ENCODE measurements around the gene KRTAP9-7. TPM values are rescaled to one million over a fixed set of nuclear protein-coding genes. Genes with fewer than 3 reads are reported as not detected.
"Not testable (repeated sequence)": the region's sequence is repeated elsewhere in the genome, so short reads cannot be mapped to it uniquely, and the experiment has no call there.

Gene KRTAP9-7, protein sequence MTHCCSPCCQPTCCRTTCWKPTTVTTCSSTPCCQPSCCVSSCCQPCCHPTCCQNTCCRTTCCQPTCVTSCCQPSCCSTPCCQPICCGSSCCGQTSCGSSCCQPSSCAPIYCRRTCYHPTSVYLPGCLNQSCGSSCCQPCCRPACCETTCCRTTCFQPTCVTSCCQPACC
- total RNA-seq (2014; rRNA removed; shearing (Covaris generic)) = not detected in 2 replicates

DNA sequence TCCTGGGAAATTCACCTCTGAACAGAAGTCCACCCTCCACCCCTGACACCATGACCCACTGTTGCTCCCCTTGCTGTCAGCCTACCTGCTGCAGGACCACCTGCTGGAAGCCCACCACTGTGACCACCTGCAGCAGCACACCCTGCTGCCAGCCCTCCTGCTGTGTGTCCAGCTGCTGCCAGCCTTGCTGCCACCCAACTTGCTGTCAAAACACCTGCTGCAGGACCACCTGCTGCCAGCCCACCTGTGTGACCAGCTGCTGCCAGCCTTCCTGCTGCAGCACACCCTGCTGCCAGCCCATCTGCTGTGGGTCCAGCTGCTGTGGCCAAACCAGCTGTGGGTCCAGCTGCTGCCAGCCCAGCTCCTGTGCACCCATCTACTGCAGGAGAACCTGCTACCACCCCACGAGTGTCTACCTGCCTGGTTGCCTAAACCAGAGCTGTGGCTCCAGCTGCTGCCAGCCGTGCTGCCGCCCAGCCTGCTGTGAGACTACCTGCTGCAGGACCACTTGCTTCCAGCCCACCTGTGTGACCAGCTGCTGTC, at the start of gene KRTAP9-7:
Gene KRTAP9-7 (plus strand): TSS at position 51 of the 543 bp plus-strand sequence. CDS start 0 bp downstream, at position 51.
- not testable (repeated sequence) for H3K4me3 ChIP-seq; H3K36me3 ChIP-seq; H3K27me3 ChIP-seq (replicated peaks); DNase-seq (ENCODE audit: low read depth in 1 of 2, low spot score in 2 of 2); H3K27ac ChIP-seq; H3K4me1 ChIP-seq (replicated peaks); H3K9me3 ChIP-seq (replicated peaks)

- Histone ChIP-seq H3K4me3 (no peak overlapping the region), H3K27ac (no peak overlapping the region), H3K9me3 (replicated peaks) (no peaks in the 10 kb centered on the region)
These were observed 49.4 kb upstream of the KRTAP9-7 start for GRCh38 chr17:41226051-41226450.

DNA sequence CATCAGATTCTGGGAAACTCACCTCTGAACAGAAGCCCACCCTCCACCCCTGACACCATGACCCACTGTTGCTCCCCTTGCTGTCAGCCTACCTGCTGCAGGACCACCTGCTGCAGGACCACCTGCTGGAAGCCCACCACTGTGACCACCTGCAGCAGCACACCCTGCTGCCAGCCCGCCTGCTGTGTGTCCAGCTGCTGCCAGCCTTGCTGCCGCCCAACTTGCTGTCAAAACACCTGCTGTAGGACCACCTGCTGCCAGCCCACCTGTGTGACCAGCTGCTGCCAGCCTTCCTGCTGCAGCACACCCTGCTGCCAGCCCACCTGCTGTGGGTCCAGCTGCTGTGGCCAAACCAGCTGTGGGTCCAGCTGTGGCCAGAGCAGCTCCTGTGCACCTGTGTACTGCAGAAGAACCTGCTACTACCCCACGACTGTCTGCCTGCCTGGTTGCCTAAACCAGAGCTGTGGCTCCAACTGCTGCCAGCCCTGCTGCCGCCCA, 48.9 kb upstream of the KRTAP9-7 start, which contains the start of gene KRTAP9-2:
Gene KRTAP9-2 (plus strand): TSS at position 51 of the 498 bp plus-strand sequence. CDS start 7 bp downstream, at position 58.
- not testable (repeated sequence) for H3K27me3 ChIP-seq (replicated peaks)

More at GRCh38 chr17:41226051-41226450, 49.4 kb upstream of the KRTAP9-7 start:
- H3K4me1 ChIP-seq (replicated peaks) = no peaks in the 10 kb centered on the region
- no peaks in the 10 kb centered on the region for H3K36me3 ChIP-seq
- H3K27me3 ChIP-seq (replicated peaks) = no peaks in the 10 kb centered on the region
- DNase-seq (ENCODE audit: low read depth in 1 of 2, low spot score in 2 of 2) = no peak

GRCh38 chr17:41230094-41230493, 45.4 kb upstream of the KRTAP9-7 start:
- no peak overlapping the region for H3K27ac ChIP-seq
- H3K9me3 ChIP-seq (replicated peaks) = no peaks in the 10 kb centered on the region
- H3K4me3 ChIP-seq = no peak overlapping the region
- H3K4me1 ChIP-seq (replicated peaks) = no peaks in the 10 kb centered on the region
- no peaks in the 10 kb centered on the region; the same call in 1 of the 2 replicates for H3K27me3 ChIP-seq (replicated peaks)
- H3K36me3 ChIP-seq = no peaks in the 10 kb centered on the region
- no peak for DNase-seq (ENCODE audit: low read depth in 1 of 2, low spot score in 2 of 2)

More for the DNA sequence above, 48.9 kb upstream of the KRTAP9-7 start, which contains the start of gene KRTAP9-2:
- H3K27ac ChIP-seq; H3K36me3 ChIP-seq; H3K4me1 ChIP-seq (replicated peaks); H3K4me3 ChIP-seq; DNase-seq (ENCODE audit: low read depth in 1 of 2, low spot score in 2 of 2); H3K9me3 ChIP-seq (replicated peaks): not testable (repeated sequence)

GRCh38 chr17:41231731-41232130, 43.8 kb upstream of the KRTAP9-7 start:
- Histone ChIP-seq H3K4me3 (no peak overlapping the region), H3K27ac (no peak overlapping the region), H3K27me3 (replicated peaks) (no peaks in the 10 kb centered on the region; the same call in 1 of the 2 replicates), H3K9me3 (replicated peaks) (no peaks in the 10 kb centered on the region), H3K36me3 (no peaks in the 10 kb centered on the region), H3K4me1 (replicated peaks) (no peaks in the 10 kb centered on the region)
- no peak for DNase-seq (ENCODE audit: low read depth in 1 of 2, low spot score in 2 of 2)

DNA sequence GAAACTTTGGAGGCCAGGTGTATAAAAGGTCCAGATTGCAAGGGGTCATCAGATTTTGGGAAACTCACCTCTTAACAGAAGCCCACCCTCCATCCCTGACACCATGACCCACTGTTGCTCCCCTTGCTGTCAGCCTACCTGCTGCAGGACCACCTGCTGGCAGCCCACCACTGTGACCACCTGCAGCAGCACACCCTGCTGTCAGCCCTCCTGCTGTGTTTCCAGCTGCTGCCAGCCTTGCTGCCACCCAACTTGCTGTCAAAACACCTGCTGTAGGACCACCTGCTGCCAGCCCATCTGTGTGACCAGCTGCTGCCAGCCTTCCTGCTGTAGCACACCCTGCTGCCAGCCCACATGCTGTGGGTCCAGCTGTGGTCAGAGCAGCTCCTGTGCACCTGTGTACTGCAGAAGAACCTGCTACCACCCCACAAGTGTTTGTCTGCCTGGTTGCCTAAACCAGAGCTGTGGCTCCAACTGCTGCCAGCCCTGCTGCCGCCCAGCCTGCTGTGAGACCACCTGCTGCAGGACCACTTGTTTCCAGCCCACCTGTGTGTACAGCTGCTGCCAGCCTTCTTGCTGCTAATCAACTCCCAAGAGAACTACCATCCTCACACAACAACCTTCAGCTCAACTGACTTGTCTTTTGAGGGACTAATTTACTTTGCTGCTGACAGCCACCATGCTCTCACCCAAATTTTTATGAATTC, 42.9 kb upstream of the KRTAP9-7 start, which contains the start of gene KRTAP9-3:
Gene KRTAP9-3 (plus strand): TSS at position 51 of the 707 bp plus-strand sequence. CDS start 53 bp downstream, at position 104.
- H3K4me3 ChIP-seq; H3K9me3 ChIP-seq (replicated peaks); DNase-seq (ENCODE audit: low read depth in 1 of 2, low spot score in 2 of 2); H3K27ac ChIP-seq; H3K36me3 ChIP-seq; H3K4me1 ChIP-seq (replicated peaks); H3K27me3 ChIP-seq (replicated peaks): not testable (repeated sequence)

DNA sequence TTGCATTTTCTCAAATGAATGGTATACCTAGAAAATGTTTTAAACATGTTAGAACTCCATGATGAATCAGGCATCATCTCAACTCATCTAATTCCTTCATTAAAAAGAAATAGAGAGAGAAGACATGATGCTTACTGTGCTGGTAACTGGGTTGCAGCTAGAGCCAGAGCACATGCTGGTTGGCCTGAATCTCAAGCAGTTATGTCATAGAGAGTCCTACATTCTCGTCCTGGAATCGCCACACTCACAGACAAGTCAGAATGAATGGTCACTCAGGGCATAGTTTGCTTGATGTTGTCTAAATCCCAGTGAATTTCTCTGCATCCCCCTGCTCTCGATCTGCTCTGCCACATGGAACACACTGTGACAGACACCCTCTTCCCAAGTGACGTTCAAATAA, 38.4 kb upstream of the KRTAP9-7 start:
- H3K36me3 ChIP-seq = not testable (repeated sequence)

DNA sequence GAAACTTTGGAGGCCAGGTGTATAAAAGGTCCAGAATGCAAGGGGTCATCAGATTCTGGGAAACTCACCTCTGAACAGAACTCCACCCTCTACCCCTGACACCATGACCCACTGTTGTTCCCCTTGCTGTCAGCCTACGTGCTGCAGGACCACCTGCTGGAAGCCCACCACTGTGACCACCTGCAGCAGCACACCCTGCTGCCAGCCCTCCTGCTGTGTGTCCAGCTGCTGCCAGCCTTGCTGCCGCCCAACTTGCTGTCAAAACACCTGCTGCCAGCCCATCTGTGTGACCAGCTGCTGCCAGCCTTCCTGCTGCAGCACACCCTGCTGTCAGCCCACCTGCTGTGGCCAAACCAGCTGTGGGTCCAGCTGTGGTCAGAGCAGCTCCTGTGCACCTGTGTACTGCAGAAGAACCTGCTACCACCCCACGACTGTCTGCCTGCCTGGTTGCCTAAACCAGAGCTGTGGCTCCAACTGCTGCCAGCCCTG, 37.5 kb upstream of the KRTAP9-7 start, which contains the start of gene KRTAP9-8:
Gene KRTAP9-8 (plus strand): TSS at position 51 of the 489 bp plus-strand sequence. CDS start 53 bp downstream, at position 104.
- not testable (repeated sequence) for H3K36me3 ChIP-seq; H3K4me3 ChIP-seq; H3K27ac ChIP-seq; H3K9me3 ChIP-seq (replicated peaks); H3K27me3 ChIP-seq (replicated peaks); H3K4me1 ChIP-seq (replicated peaks); DNase-seq (ENCODE audit: low read depth in 1 of 2, low spot score in 2 of 2)

More for the DNA sequence above, 38.4 kb upstream of the KRTAP9-7 start:
- not testable (repeated sequence) for H3K27me3 ChIP-seq (replicated peaks); DNase-seq (ENCODE audit: low read depth in 1 of 2, low spot score in 2 of 2); H3K27ac ChIP-seq; H3K9me3 ChIP-seq (replicated peaks); H3K4me3 ChIP-seq; H3K4me1 ChIP-seq (replicated peaks)

- H3K9me3 ChIP-seq (replicated peaks); H3K27ac ChIP-seq; DNase-seq (ENCODE audit: low read depth in 1 of 2, low spot score in 2 of 2); H3K4me1 ChIP-seq (replicated peaks); H3K36me3 ChIP-seq; H3K27me3 ChIP-seq (replicated peaks); H3K4me3 ChIP-seq: not testable (repeated sequence)
These were observed 28.3 kb upstream of the KRTAP9-7 start for GRCh38 chr17:41246995-41247787.

DNA sequence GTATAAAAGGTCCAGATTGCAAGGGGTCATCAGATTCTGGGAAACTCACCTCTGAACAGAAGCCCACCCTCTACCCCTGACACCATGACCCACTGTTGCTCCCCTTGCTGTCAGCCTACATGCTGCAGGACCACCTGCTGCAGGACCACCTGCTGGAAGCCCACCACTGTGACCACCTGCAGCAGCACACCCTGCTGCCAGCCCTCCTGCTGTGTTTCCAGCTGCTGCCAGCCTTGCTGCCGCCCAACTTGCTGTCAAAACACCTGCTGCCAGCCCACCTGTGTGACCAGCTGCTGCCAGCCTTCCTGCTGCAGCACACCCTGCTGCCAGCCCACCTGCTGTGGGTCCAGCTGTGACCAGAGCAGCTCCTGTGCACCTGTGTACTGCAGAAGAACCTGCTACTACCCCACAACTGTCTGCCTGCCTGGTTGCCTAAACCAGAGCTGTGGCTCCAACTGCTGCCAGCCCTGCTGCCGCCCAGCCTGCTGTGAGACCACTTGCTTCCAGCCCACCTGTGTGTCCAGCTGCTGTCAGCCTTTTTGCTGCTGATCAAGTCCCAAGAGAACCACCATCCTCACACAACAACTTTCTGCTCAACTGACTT, 25.8 kb upstream of the KRTAP9-7 start, which contains the start of gene KRTAP9-4:
Gene KRTAP9-4 (plus strand): TSS at position 51 of the 604 bp plus-strand sequence. CDS start 34 bp downstream, at position 85.
- H3K4me1 ChIP-seq (replicated peaks); DNase-seq (ENCODE audit: low read depth in 1 of 2, low spot score in 2 of 2); H3K27ac ChIP-seq; H3K4me3 ChIP-seq; H3K36me3 ChIP-seq; H3K9me3 ChIP-seq (replicated peaks): not testable (repeated sequence)
- H3K27me3 ChIP-seq (replicated peaks) = peaks cover 13% of the 10 kb centered on the region

GRCh38 chr17:41251261-41251660, 24.2 kb upstream of the KRTAP9-7 start:
- Histone ChIP-seq H3K4me3 (no peak overlapping the region), H3K4me1 (replicated peaks) (no peaks in the 10 kb centered on the region), H3K36me3 (no peaks in the 10 kb centered on the region), H3K9me3 (replicated peaks) (no peaks in the 10 kb centered on the region), H3K27ac (no peak overlapping the region), H3K27me3 (replicated peaks) (peaks cover 13% of the 10 kb centered on the region)
- no peak for DNase-seq (ENCODE audit: low read depth in 1 of 2, low spot score in 2 of 2)

DNA sequence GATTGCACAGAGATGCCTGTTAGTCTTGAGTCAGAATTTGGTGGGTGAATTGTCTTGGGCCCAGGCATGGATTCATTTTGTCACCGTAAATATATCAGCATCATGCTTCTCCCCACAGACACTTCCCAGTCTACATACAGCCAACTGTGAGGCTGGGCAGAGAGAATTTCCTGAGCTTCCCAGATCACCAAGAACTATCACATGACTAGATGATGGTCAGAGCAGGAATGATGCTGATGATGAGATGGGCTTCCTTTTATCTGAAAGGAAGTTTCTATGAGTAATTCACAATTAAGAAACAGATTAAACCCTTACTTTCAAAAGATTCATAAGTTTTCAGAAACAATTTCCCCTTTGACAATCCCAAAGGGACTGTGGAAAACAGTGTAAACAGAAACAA, 20.6 kb upstream of the KRTAP9-7 start:
- H3K4me1 ChIP-seq (replicated peaks) = no peaks in the 10 kb centered on the region
- H3K36me3 ChIP-seq = no peaks in the 10 kb centered on the region
- no peak overlapping the region for H3K4me3 ChIP-seq
- H3K9me3 ChIP-seq (replicated peaks) = no peaks in the 10 kb centered on the region
- no peak for DNase-seq (ENCODE audit: low read depth in 1 of 2, low spot score in 2 of 2)
- H3K27me3 ChIP-seq (replicated peaks) = peaks cover 16% of the 10 kb centered on the region
- H3K27ac ChIP-seq = no peak overlapping the region
